GM23338 (cell line): ENCODE measurements around the gene HEYL.

Source experiments
- CREB1 ChIP-seq: fragments of 250-450 bp; sonication (Bioruptor Pico); IDR thresholded peaks from 2 replicates; pipeline ENCODE4 v1.5.0; 2020; ENCODE audit warnings: low read depth, mild to moderate bottlenecking, moderate library complexity
- CTCF ChIP-seq, 2 experiments: fragments of 200-600 bp in 1 of 2; sonication (generic) in 1 of 2; conservative IDR thresholded peaks; 2 replicates each; pipeline versions ENCODE4 v1.5.1 to v1.6.1; 2016 to 2017; ENCODE audit warnings: antibody characterized with exemption in 2 of 2, low read depth in 2 of 2, mild to moderate bottlenecking in 2 of 2, moderate library complexity in 1 of 2
- EZH2 ChIP-seq: fragments of 200-600 bp; sonication (generic); IDR thresholded peaks from one replicate; pipeline ENCODE4 v1.8.0; 2017; ENCODE audit warnings: antibody characterized with exemption, mild to moderate bottlenecking, low read depth; ENCODE audit not compliant: unreplicated experiment
- EZH2phosphoT487 ChIP-seq: fragments of 200-600 bp; sonication (generic); IDR thresholded peaks from one replicate; pipeline ENCODE4 v1.8.1; 2018; ENCODE audit warnings: antibody characterized with exemption; ENCODE audit not compliant: unreplicated experiment
- JUNB ChIP-seq: IDR thresholded peaks from one replicate; pipeline ENCODE4 v1.6.1; 2016; ENCODE audit warnings: antibody characterized with exemption; ENCODE audit not compliant: unreplicated experiment
- NANOG ChIP-seq: IDR thresholded peaks from 2 replicates; pipeline ENCODE4 v1.6.1; 2016; ENCODE audit warnings: antibody characterized with exemption, borderline replicate concordance
- POLR2AphosphoS5 ChIP-seq: IDR thresholded peaks from 2 replicates; pipeline ENCODE4 v1.6.1; 2016; ENCODE audit warnings: antibody characterized with exemption, low read depth
- REST ChIP-seq: IDR thresholded peaks from one replicate; pipeline ENCODE4 v1.6.1; 2018; ENCODE audit warnings: antibody characterized with exemption; ENCODE audit not compliant: unreplicated experiment
- ZNF331 ChIP-seq: fragments of 250-450 bp; sonication (Bioruptor Pico); IDR thresholded peaks from 2 replicates; pipeline ENCODE4 v1.5.0; 2020; ENCODE audit warnings: low read depth, mild to moderate bottlenecking, moderate library complexity

- TF ChIP-seq CTCF (conservative IDR thresholded peaks at IDR 0.05; ENCODE audit: low read depth in 2 of 2), result no peak
- TF ChIP-seq EZH2, result no peak
- no peak for TF ChIP-seq POLR2AphosphoS5
- no peak for TF ChIP-seq REST
- no peak for TF ChIP-seq JUNB
- TF ChIP-seq EZH2phosphoT487, result no peak
- TF ChIP-seq ZNF331 (CRISPR knock-in tag), result no peak
- TF ChIP-seq NANOG, result no peak
- TF ChIP-seq CREB1, result no peak
Observed at GRCh38 chr1:39652105-39652504, 12.7 kb upstream of the HEYL start.
